NCI-H1436 (cell line): ENCODE data around the gene TEX19.
"Not testable (repeated sequence)": the region's sequence is repeated elsewhere in the genome, so short reads cannot be mapped to it uniquely, and the experiment has no call there.

ENCODE experiments used
- DNase-seq: peaks from one replicate; lab custom pipeline; 2025; lab: John Stamatoyannopoulos, UW

TEX19 gene

DNA sequence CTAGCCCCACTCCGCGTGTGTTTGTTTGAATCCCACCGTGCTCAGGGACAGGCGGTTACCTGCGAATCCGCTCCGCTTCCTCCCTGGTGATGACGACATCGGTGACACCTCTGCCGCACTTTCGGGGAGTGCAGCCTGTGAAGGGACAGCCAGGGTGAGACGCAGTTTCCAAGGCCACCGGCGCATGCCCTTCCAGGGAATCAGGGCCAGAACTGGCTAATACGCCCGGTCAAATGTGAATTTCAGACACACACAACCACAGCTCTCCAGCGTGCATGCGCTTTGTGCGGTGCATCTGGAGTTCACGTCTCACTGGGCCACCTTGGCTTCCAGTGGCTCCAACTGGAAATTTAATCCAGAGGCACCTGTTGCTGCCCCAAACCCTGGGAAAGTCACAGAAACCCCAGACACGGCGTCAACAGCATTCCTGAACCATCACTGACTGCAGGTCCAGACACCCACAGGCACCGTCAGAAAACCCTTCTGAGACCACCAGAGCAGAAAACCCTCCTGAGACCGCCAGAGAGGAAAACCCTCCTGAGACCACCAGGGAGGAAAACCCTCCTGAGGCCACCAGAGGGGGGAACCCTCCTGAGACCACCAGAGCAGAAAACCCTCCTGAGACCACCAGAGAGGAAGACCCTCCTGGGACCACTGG, 52.5 kb downstream of the TEX19 start:
- DNase-seq = no peak

DNA sequence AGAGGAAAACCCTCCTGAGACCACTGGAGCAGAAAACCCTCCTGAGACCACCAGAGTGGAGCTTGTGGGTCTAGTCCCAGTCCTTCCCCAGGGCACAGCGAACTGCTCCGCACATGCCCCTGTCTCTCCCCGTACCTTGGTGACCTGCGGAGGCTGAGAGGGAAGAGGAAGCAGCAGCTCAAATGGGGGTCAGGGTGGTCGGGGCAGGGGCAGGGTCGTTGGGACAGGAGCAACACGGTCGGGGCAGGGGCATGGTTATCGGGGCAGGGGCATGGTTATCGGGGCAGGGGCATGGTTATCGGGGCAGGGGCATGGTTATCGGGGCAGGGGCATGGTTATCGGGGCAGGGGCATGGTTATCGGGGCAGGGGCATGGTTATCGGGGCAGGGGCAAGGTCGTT, 53.0 kb downstream of the TEX19 start:
- not testable (repeated sequence) for DNase-seq

DNA sequence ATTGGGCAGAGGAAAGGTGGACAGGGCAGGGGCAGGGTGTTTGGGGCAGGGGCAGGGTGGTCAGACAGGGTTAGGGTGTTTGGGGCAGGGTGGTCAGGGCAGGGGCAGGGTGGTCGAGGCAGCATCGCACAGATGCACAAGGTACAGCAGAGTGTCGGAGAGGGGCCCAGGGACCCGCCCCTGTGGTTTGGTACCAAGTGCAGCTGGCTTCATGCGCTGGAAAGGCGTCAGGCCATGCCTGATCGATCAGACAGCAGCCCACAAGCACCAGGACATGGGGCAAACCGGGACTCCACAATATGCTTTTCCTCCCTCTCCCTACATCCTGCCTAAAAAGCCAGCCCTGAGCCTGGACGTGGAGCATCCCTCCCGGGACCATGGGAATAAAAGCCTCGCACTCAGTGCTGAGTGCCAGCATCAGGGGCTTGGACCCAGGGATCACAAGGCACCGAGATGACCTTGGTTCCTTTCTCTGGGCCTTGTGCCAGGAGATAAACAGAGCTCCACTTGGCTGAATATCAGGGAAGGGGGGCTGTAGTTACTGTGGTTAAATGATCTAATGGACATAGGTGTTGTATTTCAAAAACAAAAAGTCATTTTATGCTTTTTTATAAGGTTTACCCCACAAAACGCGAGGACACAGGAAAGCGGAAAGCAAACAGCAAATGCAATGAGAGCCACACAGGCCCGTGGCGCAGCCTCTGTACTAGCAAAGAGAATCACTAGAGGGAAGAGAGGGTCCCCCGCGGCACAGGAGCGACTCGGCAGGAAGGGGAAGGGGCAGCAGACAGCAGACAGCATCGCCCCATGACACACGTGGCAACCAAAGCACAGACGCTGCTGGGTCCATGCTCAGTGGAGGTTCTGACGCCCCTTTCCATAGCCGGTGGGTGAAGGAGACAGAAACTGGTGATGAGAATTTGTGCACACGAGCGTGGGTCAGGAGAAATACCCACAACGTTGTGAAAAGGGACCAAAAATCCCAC, 53.8 kb downstream of the TEX19 start:
- DNase-seq = no peak
